ENCODE data around the gene CD226.

DNA sequence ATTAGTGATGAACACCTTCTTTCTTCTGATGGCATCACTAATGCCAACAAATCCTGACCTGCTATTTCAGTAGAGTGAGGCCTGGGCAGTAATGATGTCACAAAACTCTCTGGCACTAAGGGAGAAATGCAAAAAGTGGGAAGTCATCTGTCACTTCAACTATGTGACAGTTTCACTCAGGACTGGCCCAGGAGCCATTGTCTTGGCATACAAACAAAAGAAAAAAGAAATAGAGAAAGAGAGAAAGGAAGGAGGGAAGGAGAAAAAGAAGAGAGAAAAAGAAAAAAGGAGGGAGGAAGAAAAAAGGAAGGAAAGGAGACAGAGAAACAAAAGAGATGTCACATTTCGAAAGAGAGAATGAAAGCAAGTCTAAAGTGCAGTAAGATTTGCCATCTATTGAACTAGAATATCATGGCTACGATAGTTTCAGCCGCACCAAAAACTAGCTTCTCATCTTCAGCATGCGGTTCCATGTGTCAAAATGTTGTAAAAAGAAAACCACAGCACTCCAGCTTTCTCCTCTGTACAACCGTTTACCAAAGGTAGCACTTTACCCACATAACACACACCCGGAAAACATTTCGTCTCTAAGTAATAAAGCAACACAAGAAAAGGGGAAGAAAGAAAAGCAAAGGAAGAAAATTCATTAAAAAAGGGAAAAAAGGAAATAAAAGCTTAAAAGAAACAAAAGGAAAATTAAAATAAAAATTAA lies 50.1 kb downstream of the CD226 start:
- TF ChIP-seq EZH2phosphoT487 (IDR thresholded peaks at IDR 0.05; ENCODE audit: insufficient read depth, low read depth): no peak
- no peak for TF ChIP-seq EZH2 (IDR thresholded peaks at IDR 0.05; ENCODE audit: insufficient read depth, poor library complexity, severe bottlenecking)

Data from GM23248 (cell line).